SK-N-MC (cell line): ENCODE measurements around the gene SMIM29.

ENCODE experiments used
- DNase-seq: peaks from one replicate; pipeline ENCODE4 v3.0.0-alpha.2; 2011; ENCODE audit warnings: low read depth, low spot score
- H3K27ac ChIP-seq: fragments of 200-600 bp; sonication (generic); 2 replicates; pipeline ENCODE4 v1.5.1; 2016; ENCODE audit warnings: mixed run types
- H3K36me3 ChIP-seq: fragments of 200-600 bp; sonication (generic); 2 replicates; pipeline ENCODE4 v1.6.1; 2017; ENCODE audit warnings: antibody characterized with exemption, low read length, mixed read lengths; ENCODE audit not compliant: insufficient read depth
- H3K4me3 ChIP-seq: fragments of 200-600 bp; sonication (generic); 2 replicates; pipeline ENCODE4 v1.5.1; 2016
- H3K9ac ChIP-seq: fragments of 200-600 bp; sonication (generic); 2 replicates; pipeline ENCODE4 v1.8.0; 2017; ENCODE audit warnings: mixed run types, mixed read lengths; ENCODE audit not compliant: insufficient read length
- H3K9me3 ChIP-seq: fragments of 200-600 bp; sonication (generic); 2 replicates; pipeline ENCODE4 v1.6.1; 2017; ENCODE audit warnings: low read depth, mild to moderate bottlenecking, antibody characterized with exemption, low read length, moderate library complexity, mixed read lengths
- EZH2 ChIP-seq: fragments of 200-600 bp; sonication (generic); IDR thresholded peaks from one replicate; pipeline ENCODE4 v1.6.1; 2017; ENCODE audit warnings: antibody characterized with exemption
- FOXP2 ChIP-seq: optimal IDR thresholded peaks from 2 replicates; pipeline ENCODE3; 2011; ENCODE audit warnings: mild to moderate bottlenecking, moderate library complexity; ENCODE audit not compliant: insufficient read depth; ENCODE audit errors: extremely low read length, control extremely low read depth
- POLR2AphosphoS5 ChIP-seq: IDR thresholded peaks from 2 replicates; pipeline ENCODE4 v1.6.1; 2012; ENCODE audit warnings: mild to moderate bottlenecking, low read depth, low read length, borderline replicate concordance

The SMIM29 gene

DNA sequence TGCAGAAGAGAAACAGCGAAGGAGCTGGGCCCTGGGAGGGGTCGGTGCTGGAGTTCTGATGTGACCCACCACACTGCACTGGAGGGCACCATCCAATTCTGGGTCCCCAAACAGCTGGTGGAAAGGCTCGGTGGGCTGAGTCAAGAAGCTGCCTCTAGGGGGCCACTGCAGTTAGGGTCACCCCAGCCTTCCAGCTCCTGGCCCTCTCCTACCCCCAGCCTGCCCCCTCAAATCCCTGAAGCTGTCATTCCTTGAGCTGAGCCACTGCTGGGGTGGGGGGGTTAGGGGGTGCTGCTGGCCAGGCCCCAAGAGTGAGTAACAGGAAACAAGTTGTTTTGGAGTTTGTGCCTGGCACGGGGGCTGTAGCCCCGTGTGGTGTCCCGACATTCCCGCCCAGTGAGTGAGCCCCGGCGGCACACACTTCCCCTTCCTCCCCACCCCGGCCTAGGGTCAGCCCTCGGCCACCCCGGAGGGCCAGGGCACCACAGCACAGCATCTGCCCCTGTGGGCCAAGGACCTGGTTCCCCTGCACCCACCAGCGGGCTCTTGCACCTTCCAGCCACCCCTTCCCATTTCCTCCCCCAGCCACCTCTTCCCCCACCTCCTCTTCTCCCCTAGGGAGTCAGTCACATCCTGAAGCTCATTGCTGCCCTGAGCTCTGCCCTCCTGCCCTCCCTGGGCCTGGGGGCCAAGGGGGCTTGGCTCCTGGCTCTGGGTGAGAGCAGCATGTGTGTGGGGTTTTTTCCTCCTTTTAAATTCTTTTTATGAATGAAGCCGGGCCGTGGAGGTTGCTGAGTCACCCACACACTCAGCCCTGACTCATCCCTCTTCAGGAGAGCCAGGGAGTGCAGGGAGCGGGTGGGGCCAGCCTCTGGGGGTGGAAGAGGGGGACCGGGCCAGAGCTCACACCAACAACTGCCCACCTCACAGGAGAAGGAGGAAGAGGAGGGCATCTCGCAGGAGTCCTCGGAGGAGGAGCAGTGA is 4.6 kb downstream of the SMIM29 start:
- TF ChIP-seq FOXP2 (no peak), POLR2AphosphoS5 (no peak), EZH2 (no peak)
- peak overlapping the region; percentile 21; the same call in 1 of the 2 replicates for H3K27ac ChIP-seq
- no peak overlapping the region for H3K4me3 ChIP-seq
- H3K9ac ChIP-seq, result no peak overlapping the region
- no peak for DNase-seq
- H3K9me3 ChIP-seq, result no peaks in the 10 kb centered on the region
- peaks cover 52% of the 10 kb centered on the region for H3K36me3 ChIP-seq

DNA sequence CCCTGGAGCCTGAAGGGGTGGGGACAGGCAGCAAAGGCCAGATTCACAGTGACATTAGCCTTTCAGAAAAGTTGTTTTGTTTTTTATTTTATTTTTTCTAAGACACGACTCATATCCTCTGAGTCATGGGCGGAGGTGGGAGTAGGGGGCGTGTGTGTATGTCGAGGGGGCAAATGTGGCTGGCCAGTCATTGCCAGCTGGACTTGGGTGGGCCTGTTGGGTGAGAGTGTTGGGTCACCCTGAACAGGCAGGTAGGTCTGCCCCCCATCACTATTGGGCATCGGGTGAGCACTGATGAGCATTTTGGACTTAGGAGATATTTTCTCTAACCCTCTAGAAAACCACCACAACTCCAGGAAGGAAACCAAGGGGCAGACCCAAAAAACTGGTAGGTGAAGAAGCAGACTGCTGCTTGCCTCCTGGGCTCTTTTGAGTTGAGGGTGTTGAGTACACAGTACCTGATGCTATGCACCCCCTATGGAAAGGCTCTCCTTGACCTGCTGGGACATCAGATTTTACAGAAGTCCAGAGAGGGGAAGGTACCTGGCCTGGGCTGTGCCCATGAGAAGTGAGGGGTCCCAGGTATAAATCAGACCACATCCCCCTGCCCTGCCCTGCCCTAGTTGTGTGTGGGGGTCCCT is 5.6 kb downstream of the SMIM29 start:
- H3K9me3 ChIP-seq, result no peaks in the 10 kb centered on the region
- no peak for DNase-seq
- no peak for TF ChIP-seq FOXP2
- H3K27ac ChIP-seq, result no peak overlapping the region
- no peak overlapping the region for H3K9ac ChIP-seq
- H3K36me3 ChIP-seq, result peaks cover 52% of the 10 kb centered on the region
- H3K4me3 ChIP-seq, result no peak overlapping the region

DNA sequence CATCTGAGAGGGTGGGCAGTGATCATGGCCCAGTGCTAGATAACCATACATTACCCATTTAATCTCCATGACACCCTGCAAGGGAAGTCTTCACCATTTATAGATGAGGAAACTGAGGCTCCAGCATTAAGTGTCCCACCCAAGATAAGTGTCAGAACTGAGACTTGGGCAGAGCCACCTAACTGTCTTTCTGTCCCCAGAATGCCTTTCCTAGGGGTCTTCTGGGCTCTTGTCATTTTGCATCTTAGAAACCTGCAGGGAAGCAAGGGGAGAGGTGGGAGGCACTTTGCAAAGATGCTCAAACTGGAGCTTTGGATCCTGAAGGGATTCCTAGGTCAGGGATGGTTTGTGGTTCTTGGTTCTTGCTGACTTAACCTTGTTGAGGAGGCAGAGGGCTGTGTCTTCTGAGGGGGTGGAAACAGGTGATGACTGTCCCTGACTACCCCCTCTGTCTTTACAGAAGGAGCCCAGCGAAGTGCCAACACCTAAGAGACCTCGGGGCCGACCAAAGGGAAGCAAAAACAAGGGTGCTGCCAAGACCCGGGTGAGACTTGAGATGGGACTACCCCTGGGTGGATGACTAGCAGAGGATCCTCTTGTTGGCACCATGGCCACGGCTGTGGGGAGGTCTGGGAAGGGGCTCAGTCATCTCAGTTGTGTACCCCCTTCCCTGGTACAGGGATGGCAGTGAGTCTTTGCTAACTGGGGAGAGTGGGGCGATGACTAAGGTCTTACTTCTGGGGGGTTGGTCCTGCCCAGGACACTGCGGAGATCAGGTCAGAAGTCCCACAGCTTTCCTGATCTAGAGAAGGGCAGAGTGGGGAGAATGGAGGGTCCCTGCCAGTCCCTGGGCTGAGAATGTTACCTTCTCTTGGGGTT is 6.3 kb downstream of the SMIM29 start:
- Histone ChIP-seq H3K27ac (no peak overlapping the region), H3K36me3 (peaks cover 52% of the 10 kb centered on the region), H3K9me3 (no peaks in the 10 kb centered on the region), H3K9ac (no peak overlapping the region), H3K4me3 (no peak overlapping the region)
- TF ChIP-seq EZH2 (no peak), FOXP2 (no peak), POLR2AphosphoS5 (no peak)
- no peak for DNase-seq

DNA sequence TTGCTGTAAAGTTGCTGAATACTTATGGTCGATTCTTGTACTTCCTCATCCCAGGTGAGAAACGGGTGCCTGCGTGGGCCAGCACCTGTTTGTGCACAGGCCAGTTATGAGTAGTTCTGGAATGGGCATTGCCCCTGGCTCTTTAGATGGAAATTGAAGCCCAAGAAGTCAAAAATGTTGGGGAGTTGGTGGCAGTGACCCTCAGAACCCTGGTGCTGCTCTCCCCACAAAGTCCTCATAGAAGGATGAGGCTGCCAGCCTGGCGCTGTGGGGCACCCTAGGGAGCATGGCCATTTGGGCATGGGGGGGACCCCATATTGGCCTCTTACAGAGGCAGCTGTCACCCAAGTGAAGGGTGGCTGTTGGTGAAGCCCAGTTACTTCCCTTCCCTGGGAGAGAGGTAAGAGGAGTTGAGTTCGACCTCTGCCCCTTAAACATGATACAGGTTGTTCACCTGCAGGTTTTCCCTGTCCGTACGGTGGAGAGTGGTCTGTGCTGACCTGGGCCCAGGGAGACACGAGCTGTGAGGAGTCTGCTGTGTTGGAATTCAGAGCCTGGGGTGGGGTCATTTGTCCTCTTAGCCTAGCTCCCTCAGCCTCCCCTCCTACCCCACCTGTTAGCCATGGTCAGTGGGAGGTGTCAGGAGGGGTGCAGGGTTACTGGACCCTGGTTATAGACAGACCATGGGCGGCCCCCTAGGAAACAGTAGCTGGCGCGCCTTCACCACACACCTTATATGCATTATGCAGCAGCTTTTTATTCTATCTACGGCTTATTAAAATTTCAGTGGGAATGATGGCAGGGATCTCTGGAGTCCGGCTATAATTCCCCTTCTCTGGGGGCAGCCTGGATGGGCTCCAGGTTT is 7.2 kb downstream of the SMIM29 start:
- peaks cover 52% of the 10 kb centered on the region for H3K36me3 ChIP-seq
- H3K27ac ChIP-seq, result no peak overlapping the region
- no peak for DNase-seq
- no peaks in the 10 kb centered on the region for H3K9me3 ChIP-seq
- H3K4me3 ChIP-seq, result no peak overlapping the region
- H3K9ac ChIP-seq, result no peak overlapping the region
- TF ChIP-seq FOXP2, result no peak
- no peak for TF ChIP-seq EZH2
- TF ChIP-seq POLR2AphosphoS5, result no peak

GRCh38 chr6:34240329-34241248 is 8.2 kb downstream of the SMIM29 start:
- Histone ChIP-seq H3K4me3 (no peak overlapping the region), H3K36me3 (peaks cover 52% of the 10 kb centered on the region), H3K9ac (no peak overlapping the region)

DNA sequence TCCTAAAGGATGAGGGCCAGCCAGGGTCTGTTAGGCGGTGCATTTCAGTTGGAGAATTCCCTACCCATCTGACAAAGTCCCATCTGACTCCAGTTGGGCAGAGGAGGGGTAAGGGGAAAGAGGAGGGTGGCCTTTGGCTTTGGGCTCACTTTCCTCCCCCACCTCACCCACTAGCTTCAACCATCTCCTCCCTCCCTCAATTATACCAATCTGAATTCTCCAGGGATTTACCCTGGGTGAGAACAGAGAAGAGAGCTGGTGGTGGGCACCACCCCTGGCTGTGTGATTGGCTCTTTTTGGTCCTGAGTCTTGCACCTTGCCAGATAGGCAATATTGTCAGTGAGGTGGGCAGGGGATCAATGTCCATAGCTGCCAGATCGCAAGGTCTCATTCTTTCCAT is 8.9 kb downstream of the SMIM29 start:
- H3K9ac ChIP-seq, result peak overlapping the region; percentile 98
- peak overlapping the region; percentile 31 for H3K27ac ChIP-seq
- H3K36me3 ChIP-seq, result peaks cover 52% of the 10 kb centered on the region
- TF ChIP-seq POLR2AphosphoS5 (no peak), FOXP2 (no peak), EZH2 (no peak)
- DNase-seq, result no peak
- H3K9me3 ChIP-seq, result no peaks in the 10 kb centered on the region
- no peak overlapping the region for H3K4me3 ChIP-seq

More at GRCh38 chr6:34240329-34241248, 8.2 kb downstream of the SMIM29 start:
- Histone ChIP-seq H3K9me3 (no peaks in the 10 kb centered on the region), H3K27ac (no peak overlapping the region; the same call in 1 of the 2 replicates)
- DNase-seq, result no peak
- TF ChIP-seq FOXP2 (no peak), EZH2 (no peak), POLR2AphosphoS5 (no peak)

GRCh38 chr6:34239500-34239825 is 9.3 kb downstream of the SMIM29 start:
- Histone ChIP-seq H3K9ac (peak overlapping the region; percentile 98), H3K9me3 (no peaks in the 10 kb centered on the region), H3K4me3 (no peak overlapping the region), H3K36me3 (peaks cover 51% of the 10 kb centered on the region), H3K27ac (peak overlapping the region; percentile 92)
- no peak for DNase-seq
- TF ChIP-seq EZH2 (no peak), FOXP2 (no peak), POLR2AphosphoS5 (no peak)
